Measurements from ENCODE around the gene CYP27C1. TPM values are rescaled to one million over a fixed set of nuclear protein-coding genes. Genes with fewer than 3 reads are reported as not detected.

The CYP27C1 gene
- total and polyA plus RNA-seq, 10 of the 15 experiments (the other 5 are each of a cell fraction or from before 2014, with no cell fraction given) = not detected

- TF ChIP-seq EP300 (IDR thresholded peaks at IDR 0.05; ENCODE audit: borderline replicate concordance in 1 of 2, control insufficient read depth in 1 of 2, low read depth in 2 of 2, low read length in 2 of 2) (no peak), BCL3 (IDR thresholded peaks at IDR 0.05; ENCODE audit: borderline replicate concordance, insufficient read depth, low read depth, low read length, poor library complexity, severe bottlenecking) (no peak), PRDM15 (CRISPR knock-in tag; IDR thresholded peaks at IDR 0.05) (no peak), EED (IDR thresholded peaks at IDR 0.05; ENCODE audit: low read depth) (no peak), ATF2 (IDR thresholded peaks at IDR 0.05; ENCODE audit: low read length) (no peak)
Observed at GRCh38 chr2:127255146-127255545, 35.0 kb upstream of the CYP27C1 start (continued).
